ENCODE data around the gene OTULIN. TPM values are rescaled to one million over a fixed set of nuclear protein-coding genes. Genes with fewer than 3 reads are reported as not detected.

The OTULIN gene
- total and polyA plus RNA-seq, 2 of the 8 experiments (the other 6 are each of a cell fraction or from before 2014, with no cell fraction given) = 5.2 to 34.8 TPM

DNA sequence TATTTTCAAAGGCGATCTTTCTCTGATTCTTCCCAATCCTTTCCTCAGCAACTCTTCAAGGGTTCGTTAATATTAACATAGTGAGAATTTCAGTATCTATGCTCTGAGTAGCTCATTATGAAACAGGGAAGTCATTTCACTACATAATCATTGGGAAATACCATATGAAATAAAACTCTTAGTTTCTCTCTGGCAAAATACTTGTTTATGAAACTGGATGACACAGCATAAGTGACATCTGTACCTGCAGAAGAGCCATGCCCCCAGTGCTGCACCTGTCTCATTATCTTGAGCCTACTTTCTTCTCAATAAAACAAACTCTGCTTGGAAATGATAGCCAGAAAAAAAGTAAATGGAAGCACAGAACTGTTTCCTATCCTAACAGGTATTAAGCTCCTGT is 33.8 kb upstream of the OTULIN start (continued):
- TF ChIP-seq, protein P1, sequence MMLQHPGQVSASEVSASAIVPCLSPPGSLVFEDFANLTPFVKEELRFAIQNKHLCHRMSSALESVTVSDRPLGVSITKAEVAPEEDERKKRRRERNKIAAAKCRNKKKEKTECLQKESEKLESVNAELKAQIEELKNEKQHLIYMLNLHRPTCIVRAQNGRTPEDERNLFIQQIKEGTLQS (IDR thresholded peaks at IDR 0.05; ENCODE audit: insufficient read depth, low read depth, low read length) = no peak
- TF ChIP-seq POLR2AphosphoS5 (IDR thresholded peaks at IDR 0.05; ENCODE audit: low read depth, low read length) = no peak
- no peak for TF ChIP-seq CTBP2 (IDR thresholded peaks at IDR 0.05; ENCODE audit: borderline replicate concordance, insufficient read depth, insufficient read length, low read length)
- no peak for TF ChIP-seq NRF1 (IDR thresholded peaks at IDR 0.05; ENCODE audit: low read depth, low read length)
